ENCODE results near the gene ACO1. TPM values are rescaled to one million over a fixed set of nuclear protein-coding genes. Genes with fewer than 3 reads are reported as not detected.

The ACO1 gene
- total and polyA plus RNA-seq, 9 of the 15 experiments (the other 6 are each of a cell fraction or from before 2014, with no cell fraction given): 0.96 to 29.7 (median 16.9) TPM

- no peak for TF ChIP-seq MAX (CRISPR knock-in tag; IDR thresholded peaks at IDR 0.05)
Measured at GRCh38 chr9:32348106-32348695, 36.2 kb upstream of the ACO1 start (continued).

- no peak for ATAC-seq
- intact Hi-C loops (cut with micrococcal nuclease): no loop called here
- H3K27ac ChIP-seq (ENCODE audit: extremely low read depth, low read depth, low read length): no peak overlapping the region
Measured at GRCh38 chr9:32349013-32349412, 35.4 kb upstream of the ACO1 start.

More at GRCh38 chr9:32349013-32349412, 35.4 kb upstream of the ACO1 start:
- POLR2A ChIA-PET: no interaction called here
- 2% methylated on average over 3 of the region's 3 CpGs for WGBS (ENCODE audit: insufficient coverage, low coverage, missing lambda C conversion rate)
- Histone ChIP-seq H4K20me1 (replicated peaks; ENCODE audit: control insufficient read depth, insufficient read depth, low read length) (no peaks in the 10 kb centered on the region), H3K9me1 (ENCODE audit: control insufficient read depth, insufficient read depth, low read length) (no peaks in the 10 kb centered on the region), H3K4me1 (replicated peaks in 1 of 2; ENCODE audit: control insufficient read depth in 2 of 2, insufficient read depth in 2 of 2, low read length in 2 of 2) (no peaks in the 10 kb centered on the region), H3K27me3 (ENCODE audit: control insufficient read depth in 2 of 2, insufficient read depth in 2 of 2, low read length in 2 of 2) (no peaks in the 10 kb centered on the region; a peak in 1 of 5 replicates), H2AFZ (ENCODE audit: low read depth, low read length) (no peak overlapping the region), H3K79me2 (ENCODE audit: control insufficient read depth, insufficient read depth, low read length) (no peaks in the 10 kb centered on the region), H3K4me3 (no peak overlapping the region), H3K36me3 (ENCODE audit: control insufficient read depth, insufficient read depth, low read length) (no peaks in the 10 kb centered on the region), H3K9me3 (replicated peaks; ENCODE audit: control insufficient read depth, insufficient read depth, low read depth, low read length) (no peaks in the 10 kb centered on the region), H3K9ac (ENCODE audit: insufficient read depth in 1 of 2, low read depth in 2 of 2, low read length in 2 of 2) (no peak overlapping the region), H3K4me2 (ENCODE audit: insufficient read depth, low read length) (no peak overlapping the region)
- FAIRE-seq (no peak), DNase-seq (ENCODE audit: extremely low read depth in 1 of 4, low spot score in 3 of 4) (no peak)
- CTCF ChIA-PET (ENCODE audit: low intra/inter-chr PET ratio): no interaction called here
- TF ChIP-seq HNRNPLL (IDR thresholded peaks at IDR 0.05; ENCODE audit: low read depth, low read length, poor library complexity, severe bottlenecking) (no peak), EP300 (IDR thresholded peaks at IDR 0.05; ENCODE audit: low read length) (no peak), HOXB6 (CRISPR knock-in tag; IDR thresholded peaks at IDR 0.05; ENCODE audit: borderline replicate concordance) (no peak), TOE1 (IDR thresholded peaks at IDR 0.05; ENCODE audit: borderline replicate concordance) (no peak), TOE1 (CRISPR knock-in tag; IDR thresholded peaks at IDR 0.05; ENCODE audit: borderline replicate concordance, low read depth) (no peak), ZNF354B (CRISPR knock-in tag; IDR thresholded peaks at IDR 0.05) (no peak), HDAC8 (tag; IDR thresholded peaks at IDR 0.05) (no peak), SIN3A (IDR thresholded peaks at IDR 0.05; ENCODE audit: borderline replicate concordance in 2 of 2, control insufficient read depth in 1 of 2, low read depth in 2 of 2, low read length in 2 of 2) (no peak), EP400 (IDR thresholded peaks at IDR 0.05) (no peak), GABPB2 (CRISPR knock-in tag; conservative IDR thresholded peaks at IDR 0.05) (no peak), HSF4 (CRISPR knock-in tag; IDR thresholded peaks at IDR 0.05; ENCODE audit: borderline replicate concordance) (no peak), CBX8 (IDR thresholded peaks at IDR 0.05; ENCODE audit: borderline replicate concordance, extremely low read depth, low read depth, low read length, poor library complexity, severe bottlenecking) (no peak), CEBPZ (IDR thresholded peaks at IDR 0.05; ENCODE audit: borderline replicate concordance, low read depth, low read length) (no peak), FOXK2 (conservative IDR thresholded peaks at IDR 0.05 in 1 of 2, IDR thresholded peaks at IDR 0.05 in 1 of 2; ENCODE audit: low read depth in 2 of 2) (no peak), ZKSCAN1 (IDR thresholded peaks at IDR 0.05; ENCODE audit: low read depth, low read length) (no peak)
- in situ Hi-C loops (cut with MboI): no loop called here
- BruUV-seq (replicated peaks): no TSS peak

All from K562 (cell line).